Glutamatergic neuron (in vitro differentiated cells): Measurements from ENCODE around the gene XG. TPM values are rescaled to one million over a fixed set of nuclear protein-coding genes. Genes with fewer than 3 reads are reported as not detected.
"Not testable (repeated sequence)": the region's sequence is repeated elsewhere in the genome, so short reads cannot be mapped to it uniquely, and the experiment has no call there.

Experiments used
- DNase-seq: peaks from one replicate; pipeline ENCODE4 v3.0.0; 2022
- H3K27ac Mint-ChIP-seq: one replicate; pipeline ENCODE4 v1.8.0; 2020; ENCODE audit warnings: mild to moderate bottlenecking, mixed read lengths, inconsistent platforms; ENCODE audit not compliant: unreplicated experiment
- H3K27me3 Mint-ChIP-seq: one replicate; pipeline ENCODE4 v1.8.0; 2020; ENCODE audit warnings: mild to moderate bottlenecking, moderate library complexity, mixed read lengths, inconsistent platforms; ENCODE audit not compliant: unreplicated experiment
- H3K36me3 Mint-ChIP-seq: one replicate; pipeline ENCODE4 v1.8.0; 2020; ENCODE audit warnings: mild to moderate bottlenecking, mixed read lengths, inconsistent platforms; ENCODE audit not compliant: unreplicated experiment
- H3K4me1 Mint-ChIP-seq: one replicate; pipeline ENCODE4 v1.8.0; 2020; ENCODE audit warnings: mild to moderate bottlenecking, low read depth, mixed read lengths, inconsistent platforms; ENCODE audit not compliant: unreplicated experiment
- H3K4me3 Mint-ChIP-seq: one replicate; pipeline ENCODE4 v1.8.0; 2020; ENCODE audit warnings: mild to moderate bottlenecking, mixed read lengths, inconsistent platforms; ENCODE audit not compliant: unreplicated experiment
- H3K9me3 Mint-ChIP-seq: one replicate; pipeline ENCODE4 v1.8.0; 2020; ENCODE audit warnings: mild to moderate bottlenecking, moderate library complexity, mixed read lengths, inconsistent platforms; ENCODE audit not compliant: unreplicated experiment
- total RNA-seq: library from RNA; stranded (reverse); fragmentation: NEBNext Ultra II Directional; extraction: Animal tissue kit (Norgen Biotek cat#: 25700); gene quantifications from one replicate; pipeline ENCODE4 v1.2.1, GENCODE V29; 2021; ENCODE audit not compliant: unreplicated experiment
- TF ChIP-seq, protein P1 (sequence below): fragments of 200-600 bp; sonication (generic); IDR thresholded peaks from one replicate; pipeline ENCODE4 v1.5.0; 2021; ENCODE audit not compliant: partially characterized antibody, unreplicated experiment

Gene XG
- total RNA-seq, 1 donor from 2014 or later, result not detected

DNA sequence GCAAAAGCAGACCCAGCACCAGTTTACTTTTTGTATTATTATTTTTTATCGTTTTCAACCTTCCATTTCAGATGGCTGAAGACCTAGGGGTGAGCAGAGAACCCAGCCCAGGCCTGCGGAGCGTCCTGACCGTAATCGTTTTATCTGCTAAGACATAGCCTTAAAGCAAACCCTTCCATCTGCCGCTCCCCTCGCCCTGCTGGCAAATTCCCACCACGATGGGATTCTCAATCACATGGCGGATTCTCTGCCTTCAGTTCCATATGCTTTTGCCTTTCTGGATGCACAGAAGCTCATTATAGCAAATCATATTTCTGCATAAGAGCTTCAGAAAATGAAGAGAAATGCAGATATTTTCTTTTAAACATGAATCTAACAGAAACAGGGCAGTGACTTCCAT lies 18.6 kb upstream of the XG start:
- Mint-ChIP-seq H3K9me3 (peaks cover 6% of the 10 kb centered on the region), H3K4me1 (no peaks in the 10 kb centered on the region), H3K36me3 (peaks cover 4% of the 10 kb centered on the region), H3K27me3 (no peaks in the 10 kb centered on the region), H3K4me3 (no peak overlapping the region), H3K27ac (no peak overlapping the region)
- TF ChIP-seq, protein P1, sequence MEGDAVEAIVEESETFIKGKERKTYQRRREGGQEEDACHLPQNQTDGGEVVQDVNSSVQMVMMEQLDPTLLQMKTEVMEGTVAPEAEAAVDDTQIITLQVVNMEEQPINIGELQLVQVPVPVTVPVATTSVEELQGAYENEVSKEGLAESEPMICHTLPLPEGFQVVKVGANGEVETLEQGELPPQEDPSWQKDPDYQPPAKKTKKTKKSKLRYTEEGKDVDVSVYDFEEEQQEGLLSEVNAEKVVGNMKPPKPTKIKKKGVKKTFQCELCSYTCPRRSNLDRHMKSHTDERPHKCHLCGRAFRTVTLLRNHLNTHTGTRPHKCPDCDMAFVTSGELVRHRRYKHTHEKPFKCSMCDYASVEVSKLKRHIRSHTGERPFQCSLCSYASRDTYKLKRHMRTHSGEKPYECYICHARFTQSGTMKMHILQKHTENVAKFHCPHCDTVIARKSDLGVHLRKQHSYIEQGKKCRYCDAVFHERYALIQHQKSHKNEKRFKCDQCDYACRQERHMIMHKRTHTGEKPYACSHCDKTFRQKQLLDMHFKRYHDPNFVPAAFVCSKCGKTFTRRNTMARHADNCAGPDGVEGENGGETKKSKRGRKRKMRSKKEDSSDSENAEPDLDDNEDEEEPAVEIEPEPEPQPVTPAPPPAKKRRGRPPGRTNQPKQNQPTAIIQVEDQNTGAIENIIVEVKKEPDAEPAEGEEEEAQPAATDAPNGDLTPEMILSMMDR, result no peak
- no peak for DNase-seq

DNA sequence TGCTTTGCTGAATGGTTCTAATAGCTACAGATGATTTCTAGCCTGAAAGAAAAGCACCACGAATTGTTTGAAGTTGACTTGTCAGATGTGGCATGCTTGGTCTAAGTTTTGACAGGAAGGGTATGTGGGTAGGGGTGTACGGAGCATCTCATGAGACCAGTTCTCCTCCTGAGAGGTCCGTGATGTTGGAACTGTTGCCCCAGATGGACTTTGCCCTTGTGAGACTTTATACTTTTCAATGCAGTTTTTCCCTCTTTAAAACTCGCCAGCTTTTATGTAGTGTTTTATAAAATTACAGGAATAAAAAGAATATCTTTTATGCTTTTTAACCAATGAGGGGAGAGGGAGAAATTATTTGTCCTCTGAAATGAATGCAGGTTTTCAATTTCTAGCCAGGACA lies 16.6 kb upstream of the XG start:
- Mint-ChIP-seq H3K27ac (no peak overlapping the region), H3K27me3 (no peaks in the 10 kb centered on the region), H3K9me3 (peaks cover 6% of the 10 kb centered on the region), H3K4me3 (no peak overlapping the region), H3K4me1 (peaks cover 3% of the 10 kb centered on the region), H3K36me3 (no peaks in the 10 kb centered on the region)
- TF ChIP-seq, protein P1, result no peak
- no peak for DNase-seq

DNA sequence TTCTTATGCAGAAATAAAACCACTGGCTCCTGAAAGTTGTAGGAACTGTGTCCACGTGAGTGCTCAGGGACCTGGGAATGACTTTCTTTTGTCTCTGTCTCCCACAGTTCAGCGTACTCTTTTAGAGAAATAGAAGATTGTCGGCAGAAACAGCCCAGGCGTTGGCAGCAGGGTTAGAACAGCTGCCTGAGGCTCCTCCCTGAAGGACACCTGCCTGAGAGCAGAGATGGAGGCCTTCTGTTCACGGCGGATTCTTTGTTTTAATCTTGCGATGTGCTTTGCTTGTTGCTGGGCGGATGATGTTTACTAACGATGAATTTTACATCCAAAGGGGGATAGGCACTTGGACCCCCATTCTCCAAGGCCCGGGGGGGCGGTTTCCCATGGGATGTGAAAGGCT lies 11.2 kb upstream of the XG start:
- H3K9me3 Mint-ChIP-seq, result peaks cover 7% of the 10 kb centered on the region
- peaks cover 12% of the 10 kb centered on the region for H3K4me1 Mint-ChIP-seq
- peak overlapping the region; percentile 86 for H3K27ac Mint-ChIP-seq
- H3K27me3 Mint-ChIP-seq, result no peaks in the 10 kb centered on the region
- H3K36me3 Mint-ChIP-seq, result no peaks in the 10 kb centered on the region
- peak; percentile 37 for DNase-seq
- H3K4me3 Mint-ChIP-seq, result no peak overlapping the region
- TF ChIP-seq, protein P1, result no peak

DNA sequence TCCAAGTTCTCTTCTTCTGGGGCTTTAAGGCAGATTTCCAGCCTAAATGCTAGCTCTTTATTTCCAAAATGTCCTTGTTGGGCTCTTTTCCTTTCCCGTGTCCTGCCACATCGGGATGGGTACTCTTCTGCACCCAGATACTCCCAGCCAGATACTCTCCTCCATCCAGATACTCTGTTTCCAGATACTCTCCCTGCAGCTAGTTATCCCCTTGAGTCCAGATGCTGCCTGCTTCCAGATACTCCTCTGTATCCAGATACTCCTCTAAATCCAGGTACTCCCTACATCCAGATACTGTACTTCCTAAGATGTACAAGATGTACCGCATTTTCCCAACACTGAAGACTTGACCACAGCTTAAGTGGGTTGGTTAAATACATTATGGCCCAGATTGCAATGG lies 10.5 kb upstream of the XG start:
- H3K36me3 Mint-ChIP-seq, result no peaks in the 10 kb centered on the region
- TF ChIP-seq, protein P1, result no peak
- H3K9me3 Mint-ChIP-seq, result peaks cover 5% of the 10 kb centered on the region
- no peak for DNase-seq
- peaks cover 16% of the 10 kb centered on the region for H3K4me1 Mint-ChIP-seq
- H3K27ac Mint-ChIP-seq, result peak overlapping the region; percentile 86
- peak overlapping the region; percentile 5 for H3K4me3 Mint-ChIP-seq
- no peaks in the 10 kb centered on the region for H3K27me3 Mint-ChIP-seq

DNA sequence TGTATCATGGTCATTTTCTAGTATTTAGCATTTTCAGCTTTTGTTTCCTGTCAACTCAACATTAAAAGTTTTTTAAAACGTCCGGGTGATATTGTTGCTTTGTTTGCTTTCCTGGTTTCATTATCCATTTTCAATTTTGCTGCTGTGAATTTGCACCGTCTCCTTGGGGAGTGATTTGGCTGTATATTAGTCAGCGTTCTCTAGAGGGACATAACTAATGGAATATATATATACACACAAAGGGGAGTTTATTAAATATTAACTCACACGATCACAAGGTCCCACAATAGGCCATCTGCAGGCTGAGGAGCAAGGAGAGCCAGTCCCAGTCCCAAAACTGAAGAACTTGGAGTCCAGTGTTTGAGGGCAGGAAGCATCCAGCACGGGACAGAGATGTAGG lies 5.6 kb upstream of the XG start:
- H3K4me1 Mint-ChIP-seq, H3K9me3 Mint-ChIP-seq, DNase-seq, H3K27me3 Mint-ChIP-seq, H3K27ac Mint-ChIP-seq, H3K4me3 Mint-ChIP-seq, H3K36me3 Mint-ChIP-seq: not testable (repeated sequence)
